ENCODE measurements around the gene CDK11A. TPM values are rescaled to one million over a fixed set of nuclear protein-coding genes. Genes with fewer than 3 reads are reported as not detected.

The CDK11A gene
- total RNA-seq, 1 donor from 2014 or later = 59.4 TPM

DNA sequence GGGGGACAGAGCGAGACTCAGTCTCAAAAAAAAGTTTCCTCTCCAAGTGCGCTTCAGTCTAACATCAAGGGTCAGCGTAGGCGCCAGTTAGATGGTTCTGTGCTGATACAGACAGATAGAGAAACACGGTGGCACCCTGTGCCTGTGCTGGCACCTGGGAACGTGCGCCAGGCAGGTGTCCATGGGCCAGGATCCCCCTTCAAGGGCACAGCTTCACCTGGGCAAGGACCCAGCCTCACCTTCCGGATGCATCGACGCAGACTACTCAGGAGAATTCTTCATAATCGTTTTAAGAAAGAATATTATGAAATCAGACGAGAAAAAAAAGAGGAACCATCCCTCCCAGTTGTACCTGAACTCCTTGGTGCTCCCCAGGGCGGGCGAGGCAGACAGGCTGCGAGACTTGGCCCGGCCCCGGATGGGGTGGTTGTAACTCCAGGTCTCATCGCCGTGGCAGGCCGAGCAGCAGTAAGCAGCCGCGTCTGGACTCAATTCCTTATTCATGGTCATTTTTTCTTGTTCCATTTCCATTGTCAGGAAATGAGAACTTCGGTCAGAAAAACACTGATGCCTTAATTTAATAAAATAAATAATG, 40.8 kb upstream of the CDK11A start:
- H3K27me3 Mint-ChIP-seq = no peaks in the 10 kb centered on the region
- H3K36me3 Mint-ChIP-seq (ENCODE audit: insufficient read depth) = peaks cover 18% of the 10 kb centered on the region
- peaks cover 4% of the 10 kb centered on the region for H3K9me3 Mint-ChIP-seq (ENCODE audit: low read depth)
- TF ChIP-seq, protein P1, sequence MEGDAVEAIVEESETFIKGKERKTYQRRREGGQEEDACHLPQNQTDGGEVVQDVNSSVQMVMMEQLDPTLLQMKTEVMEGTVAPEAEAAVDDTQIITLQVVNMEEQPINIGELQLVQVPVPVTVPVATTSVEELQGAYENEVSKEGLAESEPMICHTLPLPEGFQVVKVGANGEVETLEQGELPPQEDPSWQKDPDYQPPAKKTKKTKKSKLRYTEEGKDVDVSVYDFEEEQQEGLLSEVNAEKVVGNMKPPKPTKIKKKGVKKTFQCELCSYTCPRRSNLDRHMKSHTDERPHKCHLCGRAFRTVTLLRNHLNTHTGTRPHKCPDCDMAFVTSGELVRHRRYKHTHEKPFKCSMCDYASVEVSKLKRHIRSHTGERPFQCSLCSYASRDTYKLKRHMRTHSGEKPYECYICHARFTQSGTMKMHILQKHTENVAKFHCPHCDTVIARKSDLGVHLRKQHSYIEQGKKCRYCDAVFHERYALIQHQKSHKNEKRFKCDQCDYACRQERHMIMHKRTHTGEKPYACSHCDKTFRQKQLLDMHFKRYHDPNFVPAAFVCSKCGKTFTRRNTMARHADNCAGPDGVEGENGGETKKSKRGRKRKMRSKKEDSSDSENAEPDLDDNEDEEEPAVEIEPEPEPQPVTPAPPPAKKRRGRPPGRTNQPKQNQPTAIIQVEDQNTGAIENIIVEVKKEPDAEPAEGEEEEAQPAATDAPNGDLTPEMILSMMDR (IDR thresholded peaks at IDR 0.05; ENCODE audit: unreplicated experiment) = no peak
- no peak for DNase-seq (ENCODE audit: low spot score, unreplicated experiment)
- no peak overlapping the region for H3K27ac Mint-ChIP-seq
- H3K4me1 Mint-ChIP-seq (ENCODE audit: low read depth) = no peaks in the 10 kb centered on the region
- no peak overlapping the region for H3K4me3 Mint-ChIP-seq (ENCODE audit: low read depth)

DNA sequence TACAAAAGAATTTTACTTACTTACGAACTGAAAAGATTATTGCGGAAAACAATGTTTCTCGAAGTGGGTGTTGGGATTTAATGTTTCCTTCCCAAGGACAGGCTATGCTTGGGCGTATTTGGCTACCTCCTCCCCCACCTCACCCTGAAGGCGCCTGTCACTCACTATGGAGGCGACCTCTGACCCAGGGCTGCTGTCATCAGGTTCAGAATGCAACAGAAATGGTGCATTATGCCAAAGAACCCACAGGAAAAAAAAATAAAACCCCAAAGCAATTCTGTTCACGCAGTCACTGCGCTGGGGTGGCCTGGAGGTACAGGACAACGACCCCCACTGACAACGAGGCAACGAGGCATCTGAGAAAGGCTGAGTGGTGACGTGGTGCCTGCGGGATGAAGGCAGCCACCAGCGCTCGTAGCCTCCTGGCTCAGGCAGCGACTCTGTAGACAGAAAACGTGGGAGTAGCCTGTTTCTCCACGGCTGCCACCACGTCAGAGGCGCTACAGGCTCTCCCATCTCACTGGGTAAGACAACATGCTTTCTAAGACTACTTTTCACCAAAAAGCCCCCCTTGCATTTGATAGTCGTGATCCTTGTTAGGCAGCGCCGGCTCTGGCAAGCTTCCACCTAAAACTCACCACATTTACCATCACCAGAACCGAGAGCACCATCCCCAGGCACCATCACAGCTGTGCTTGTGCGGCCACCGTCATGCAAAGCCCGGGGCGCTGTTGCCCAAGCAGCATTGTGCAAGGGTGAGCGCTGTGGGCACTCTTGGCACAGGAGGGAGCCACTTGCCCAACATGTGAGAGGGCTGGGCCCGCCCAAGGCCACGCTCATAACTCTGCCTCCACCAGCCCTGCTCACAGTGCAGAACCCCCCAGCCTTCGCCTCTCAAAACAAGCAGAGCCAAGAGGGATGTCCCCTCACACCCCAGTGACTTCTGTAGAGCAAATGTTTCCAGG, 39.8 kb upstream of the CDK11A start:
- Mint-ChIP-seq H3K27ac (no peak overlapping the region), H3K36me3 (ENCODE audit: insufficient read depth) (peaks cover 16% of the 10 kb centered on the region), H3K4me1 (ENCODE audit: low read depth) (no peaks in the 10 kb centered on the region), H3K27me3 (no peaks in the 10 kb centered on the region), H3K9me3 (ENCODE audit: low read depth) (peaks cover 4% of the 10 kb centered on the region), H3K4me3 (ENCODE audit: low read depth) (no peak overlapping the region)
- DNase-seq (ENCODE audit: low spot score, unreplicated experiment) = no peak
- TF ChIP-seq, protein P1 (IDR thresholded peaks at IDR 0.05; ENCODE audit: unreplicated experiment) = no peak

DNA sequence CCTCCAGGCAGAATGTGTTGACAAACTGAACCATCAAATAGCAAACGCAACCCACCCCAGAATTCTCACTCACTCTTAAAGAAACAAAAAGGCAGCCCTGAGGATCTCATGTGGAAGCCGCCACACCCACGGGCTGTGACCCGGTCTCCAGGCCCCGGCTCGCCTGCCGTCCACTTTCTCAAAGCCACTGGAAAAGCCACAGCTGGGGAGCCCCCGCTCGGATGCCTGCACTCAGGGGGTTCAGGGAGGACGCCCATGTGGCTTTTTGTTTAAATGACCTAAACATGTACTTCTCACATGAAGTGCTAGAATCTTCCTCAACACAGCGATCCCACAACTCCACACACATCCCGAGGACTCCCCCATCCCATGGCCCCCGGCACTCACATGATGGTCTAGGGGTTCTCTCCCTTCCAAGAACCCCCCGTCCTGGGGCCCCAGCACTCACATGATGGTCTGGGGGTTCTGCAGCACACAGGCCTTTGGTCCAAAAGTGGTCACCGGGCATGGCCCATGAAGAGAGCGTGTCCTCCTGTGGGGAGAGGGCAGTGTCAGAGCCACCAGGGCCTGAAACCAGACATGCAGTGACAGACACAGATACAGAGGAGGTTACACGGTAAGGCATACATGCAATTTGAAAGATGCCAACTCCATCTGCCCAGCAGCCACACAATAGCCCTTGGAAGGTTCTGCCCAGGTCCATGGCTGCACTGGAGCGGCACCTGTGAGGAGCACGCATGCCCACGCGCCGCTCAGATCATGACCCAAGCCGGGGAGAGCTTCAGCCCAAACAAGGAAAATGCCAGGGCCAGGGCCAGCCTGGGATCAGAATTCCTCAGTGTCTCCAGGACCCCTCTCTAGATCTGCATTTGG, 37.6 kb upstream of the CDK11A start:
- Mint-ChIP-seq H3K36me3 (ENCODE audit: insufficient read depth) (peaks cover 8% of the 10 kb centered on the region), H3K27me3 (no peaks in the 10 kb centered on the region)

DNA sequence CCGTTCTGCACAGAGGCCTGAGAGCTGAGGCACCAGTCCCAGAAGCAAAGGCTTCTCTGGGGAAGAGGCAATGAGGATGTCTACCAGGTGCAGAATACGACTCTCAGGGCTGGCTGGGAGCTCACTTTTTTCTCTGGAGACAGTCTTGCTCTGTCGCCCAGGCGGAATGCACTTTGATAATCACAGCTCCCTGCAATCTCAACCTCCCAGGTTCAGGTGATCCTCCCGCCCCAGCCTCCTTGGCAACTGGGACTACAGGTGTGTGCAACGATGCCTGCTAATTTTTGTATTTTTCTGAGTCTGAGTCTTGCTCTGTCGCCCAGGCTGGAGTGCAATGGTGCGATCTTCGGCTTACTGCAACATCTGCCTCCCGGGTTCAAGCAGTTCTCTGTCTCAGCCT, 36.6 kb upstream of the CDK11A start:
- DNase-seq (ENCODE audit: low spot score, unreplicated experiment) = no peak
- TF ChIP-seq, protein P1 (IDR thresholded peaks at IDR 0.05; ENCODE audit: unreplicated experiment) = no peak
- Mint-ChIP-seq H3K9me3 (ENCODE audit: low read depth) (no peaks in the 10 kb centered on the region), H3K27ac (no peak overlapping the region), H3K36me3 (ENCODE audit: insufficient read depth) (peaks cover 8% of the 10 kb centered on the region), H3K27me3 (no peaks in the 10 kb centered on the region), H3K4me1 (ENCODE audit: low read depth) (no peaks in the 10 kb centered on the region), H3K4me3 (ENCODE audit: low read depth) (no peak overlapping the region)

More for the DNA sequence above, 37.6 kb upstream of the CDK11A start:
- TF ChIP-seq, protein P1 (IDR thresholded peaks at IDR 0.05; ENCODE audit: unreplicated experiment) = no peak
- no peaks in the 10 kb centered on the region for H3K4me1 Mint-ChIP-seq (ENCODE audit: low read depth)
- no peak for DNase-seq (ENCODE audit: low spot score, unreplicated experiment)
- no peak overlapping the region for H3K4me3 Mint-ChIP-seq (ENCODE audit: low read depth)
- H3K9me3 Mint-ChIP-seq (ENCODE audit: low read depth) = no peaks in the 10 kb centered on the region
- H3K27ac Mint-ChIP-seq = no peak overlapping the region

DNA sequence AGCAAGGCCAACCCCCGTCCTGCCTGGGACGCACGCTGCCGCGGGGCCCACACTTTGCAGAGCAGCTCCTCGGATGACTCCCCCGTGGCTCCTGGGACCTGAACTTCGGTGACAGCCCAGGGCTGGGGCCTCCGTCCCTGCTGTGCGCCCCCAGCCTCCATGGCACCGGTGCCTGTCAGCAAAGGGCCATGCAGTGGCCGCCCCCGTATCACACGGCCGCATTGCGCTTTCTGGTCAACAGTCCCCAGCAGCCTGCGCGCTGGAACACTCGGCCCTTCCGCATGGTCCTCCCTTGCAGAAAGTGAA, 36.1 kb upstream of the CDK11A start:
- H3K36me3 Mint-ChIP-seq (ENCODE audit: insufficient read depth) = peaks cover 8% of the 10 kb centered on the region
- no peaks in the 10 kb centered on the region for H3K4me1 Mint-ChIP-seq (ENCODE audit: low read depth)
- no peak for DNase-seq (ENCODE audit: low spot score, unreplicated experiment)
- H3K9me3 Mint-ChIP-seq (ENCODE audit: low read depth) = no peaks in the 10 kb centered on the region
- TF ChIP-seq, protein P1 (IDR thresholded peaks at IDR 0.05; ENCODE audit: unreplicated experiment) = no peak
- H3K27ac Mint-ChIP-seq = no peak overlapping the region
- H3K27me3 Mint-ChIP-seq = no peaks in the 10 kb centered on the region
- no peak overlapping the region for H3K4me3 Mint-ChIP-seq (ENCODE audit: low read depth)

Measured in progenitor cell of endocrine pancreas (in vitro differentiated cells).